ENCODE results near the gene RABGGTA.
"Not testable (repeated sequence)": the region's sequence is repeated elsewhere in the genome, so short reads cannot be mapped to it uniquely, and the experiment has no call there.

Gene RABGGTA

DNA sequence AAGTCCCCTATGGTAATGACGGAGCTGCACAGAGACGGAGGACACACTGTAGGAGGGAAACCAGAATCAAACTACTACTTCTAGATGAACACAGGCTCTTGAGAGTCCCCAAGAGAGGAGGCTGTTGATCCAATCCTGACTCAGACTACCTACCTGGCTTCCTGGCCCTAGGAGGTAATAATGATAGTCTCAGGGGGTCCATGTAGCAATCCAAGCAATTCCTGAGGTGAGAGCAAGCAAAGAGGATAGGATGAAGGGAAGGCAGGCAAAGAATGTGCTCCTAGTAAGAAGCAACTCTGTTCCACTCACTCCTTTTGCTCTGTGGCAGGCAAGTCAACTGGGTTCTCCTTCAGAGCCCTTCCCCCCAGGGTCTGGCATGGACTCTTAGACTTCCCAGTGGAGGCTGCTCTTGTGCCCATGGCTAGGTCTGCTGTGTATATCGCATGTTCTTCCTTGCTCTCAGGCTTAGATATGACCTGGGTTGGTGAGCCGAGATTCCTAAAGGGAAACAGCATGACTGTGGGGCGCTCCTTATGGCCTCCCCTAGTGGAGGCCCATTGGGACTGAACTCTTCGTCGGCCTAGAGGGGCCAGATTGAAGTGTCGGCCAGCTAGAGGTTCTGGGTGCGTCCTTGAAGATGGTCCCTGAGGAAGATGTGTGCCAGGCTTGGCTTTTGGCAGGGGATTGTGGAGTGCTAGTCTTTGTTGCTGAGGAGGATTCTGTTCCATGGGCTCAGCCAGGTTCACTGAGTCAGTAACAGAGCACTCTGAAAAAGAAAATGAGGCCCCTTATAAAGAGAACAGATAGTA is 31.1 kb downstream of the RABGGTA start:
- no peak for DNase-seq

DNA sequence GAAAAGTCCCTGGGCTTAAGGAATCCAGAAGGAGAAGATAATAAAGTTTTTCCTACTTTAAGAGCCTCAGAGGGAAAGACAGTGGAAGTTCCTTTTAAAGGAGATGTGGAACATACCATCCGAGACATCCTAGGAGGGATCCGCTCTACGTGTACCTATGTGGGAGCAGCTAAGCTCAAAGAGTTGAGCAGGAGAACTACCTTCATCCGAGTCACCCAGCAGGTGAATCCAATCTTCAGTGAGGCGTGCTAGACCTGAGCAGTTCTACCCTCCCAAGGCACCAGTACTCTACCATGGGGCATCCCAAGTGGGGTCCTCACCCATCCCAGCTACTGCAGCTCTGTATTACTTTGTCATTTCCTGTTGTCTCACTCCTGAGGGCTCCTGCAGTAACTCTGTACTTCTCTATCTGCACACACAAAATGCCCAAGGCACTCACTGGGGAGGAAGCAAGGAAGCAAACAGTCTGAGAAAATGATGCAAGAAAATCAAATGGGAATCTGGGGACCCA is 32.8 kb downstream of the RABGGTA start:
- DNase-seq: no peak

DNA sequence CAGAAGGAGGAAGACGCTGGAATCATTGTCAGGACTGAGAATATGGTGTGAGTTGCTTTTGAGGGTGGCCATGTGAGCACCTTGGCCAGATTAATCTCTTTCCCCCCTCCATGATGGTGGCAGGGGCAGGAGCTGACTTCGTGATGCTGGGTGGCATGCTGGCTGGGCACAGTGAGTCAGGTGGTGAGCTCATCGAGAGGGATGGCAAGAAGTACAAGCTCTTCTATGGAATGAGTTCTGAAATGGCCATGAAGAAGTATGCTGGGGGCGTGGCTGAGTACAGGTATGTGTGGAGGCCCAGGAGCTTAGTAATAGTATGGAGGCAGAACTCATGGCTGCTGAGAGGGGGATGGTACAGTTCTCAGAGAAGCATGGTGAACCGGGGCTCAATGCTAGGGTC is 33.3 kb downstream of the RABGGTA start:
- no peak for DNase-seq

DNA sequence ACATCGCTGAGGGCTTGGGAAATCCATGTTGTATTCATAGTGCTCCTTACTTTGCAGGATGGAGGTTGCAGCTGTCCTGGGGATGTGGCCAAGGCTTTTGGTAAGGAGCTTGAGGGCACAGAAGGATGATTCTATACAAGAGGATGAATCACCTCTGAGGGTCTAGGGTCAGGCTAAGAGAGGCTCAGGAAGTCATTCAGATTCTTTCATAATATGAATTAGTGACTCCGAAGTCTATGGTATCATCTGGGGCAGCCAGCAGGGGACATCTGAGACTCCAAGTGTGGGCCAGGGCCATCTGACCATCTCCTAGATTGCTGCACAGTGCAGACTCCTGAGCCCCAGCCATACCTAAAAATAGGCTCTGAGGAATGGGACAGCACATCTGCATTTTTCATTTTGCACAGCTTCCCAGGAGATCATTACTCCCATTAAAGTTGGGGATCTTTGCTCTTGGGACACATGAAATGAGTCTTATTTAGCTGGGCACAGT is 33.9 kb downstream of the RABGGTA start:
- no peak for DNase-seq

DNA sequence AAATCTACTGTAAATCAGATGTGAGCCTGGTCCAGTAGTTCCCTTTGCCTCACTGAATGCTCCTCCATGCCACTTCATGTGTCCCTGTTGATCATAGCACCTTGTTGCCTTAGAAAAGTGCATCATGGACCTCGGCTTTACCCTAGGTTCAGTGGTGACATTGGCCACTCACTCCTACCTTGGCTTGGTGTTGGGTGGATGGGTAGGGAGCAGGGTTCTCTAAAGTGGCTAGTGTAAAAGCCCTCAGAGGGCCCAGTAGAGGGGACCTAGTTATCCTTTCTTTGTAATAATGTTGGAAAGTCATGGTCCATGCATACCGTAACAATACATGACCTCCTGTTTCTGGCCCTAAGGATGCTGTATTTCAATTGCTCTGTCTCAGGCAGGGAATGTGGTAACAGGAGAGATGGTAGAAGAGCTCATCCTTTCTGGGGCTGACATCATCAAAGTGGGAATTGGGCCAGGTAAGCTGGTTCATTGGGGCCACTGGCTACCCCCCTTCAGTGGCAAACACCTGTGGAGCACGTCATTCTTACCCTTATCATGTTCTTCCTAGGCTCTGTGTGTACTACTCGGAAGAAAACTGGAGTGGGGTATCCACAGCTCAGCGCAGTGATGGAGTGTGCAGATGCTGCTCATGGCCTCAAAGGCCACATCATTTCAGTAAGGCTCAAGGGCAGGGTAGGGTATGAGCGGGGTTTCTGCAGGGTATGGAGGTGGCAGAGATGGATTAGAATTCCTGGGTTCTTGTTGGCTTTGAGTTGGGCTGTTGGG is 34.5 kb downstream of the RABGGTA start:
- DNase-seq: no peak

DNA sequence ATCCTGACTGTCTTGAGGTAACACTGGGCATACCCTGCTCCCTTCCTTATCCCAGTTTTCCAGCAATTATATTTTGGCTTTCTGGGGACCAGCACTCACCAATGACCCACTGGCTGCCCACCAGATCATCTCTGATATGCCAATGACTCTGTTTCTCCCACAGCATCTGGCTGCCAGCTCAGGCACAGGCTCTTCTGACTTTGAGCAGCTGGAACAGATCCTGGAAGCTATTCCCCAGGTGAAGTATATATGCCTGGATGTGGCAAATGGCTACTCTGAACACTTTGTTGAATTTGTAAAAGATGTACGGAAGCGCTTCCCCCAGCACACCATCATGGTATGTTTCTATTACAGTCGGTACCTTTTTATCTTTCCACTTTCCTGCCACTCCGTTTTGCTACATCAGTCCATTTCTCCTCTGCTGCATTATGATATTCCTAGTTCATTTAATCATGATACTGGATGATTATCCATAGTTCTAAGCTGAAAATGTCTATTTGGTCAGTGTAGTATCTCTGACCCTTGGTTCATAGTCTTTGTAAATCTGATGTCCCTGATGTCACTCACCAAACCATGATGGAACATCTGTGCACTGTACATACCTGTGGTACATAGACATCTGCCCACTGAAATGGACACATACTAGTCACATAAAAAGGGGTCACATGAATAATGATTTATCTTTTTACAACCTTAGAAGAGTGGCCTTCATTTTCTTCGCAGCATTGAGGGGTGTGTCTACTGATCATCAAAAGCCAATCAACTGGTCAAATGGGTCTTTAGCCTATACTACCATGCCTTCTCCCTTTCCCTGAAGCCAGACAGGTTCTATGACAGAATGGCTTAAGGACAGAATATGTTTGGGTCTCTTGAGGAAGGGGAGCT is 35.4 kb downstream of the RABGGTA start:
- no peak for DNase-seq

DNA sequence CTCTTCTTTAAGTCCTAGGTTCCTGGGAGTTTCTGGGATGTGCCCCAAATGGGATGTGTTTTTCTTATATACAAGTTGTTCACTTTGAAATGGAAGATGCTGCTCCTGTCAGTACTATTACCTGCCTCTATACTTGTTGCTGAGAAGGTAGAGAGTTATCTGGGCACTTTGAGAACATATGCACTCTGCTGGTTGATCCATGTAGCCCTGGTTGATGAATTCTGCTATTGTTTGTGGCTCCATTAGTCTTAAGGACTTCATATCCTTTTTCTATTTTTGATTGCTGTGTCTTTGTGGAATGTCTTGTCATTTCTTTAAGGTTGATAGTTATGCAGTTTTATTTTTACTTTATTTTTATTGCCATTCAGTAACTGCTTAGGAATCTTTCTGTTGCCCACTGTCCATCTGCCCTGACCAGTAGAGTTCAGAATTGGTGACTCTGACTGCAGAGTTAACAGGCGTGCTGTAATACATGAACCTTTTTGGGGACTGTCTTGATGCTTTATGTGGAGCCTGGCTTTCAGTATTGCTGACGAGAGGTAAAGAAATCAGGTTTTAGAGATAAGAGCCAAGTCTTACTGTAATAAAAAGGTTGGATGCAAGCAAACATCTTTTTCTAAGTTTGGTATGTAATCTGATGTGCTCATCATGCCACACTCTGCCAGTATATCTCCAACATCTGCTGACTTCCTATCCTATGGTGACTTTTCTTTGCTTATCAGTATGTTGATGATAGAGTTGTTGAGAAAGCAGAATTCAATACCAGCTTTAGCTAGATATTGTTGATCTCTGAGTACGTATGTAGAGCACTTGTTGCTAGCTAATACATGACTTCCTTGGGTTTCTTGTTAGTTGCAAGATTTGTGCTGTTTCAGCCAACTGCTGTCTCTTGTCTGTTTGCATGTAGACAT is 37.0 kb downstream of the RABGGTA start:
- DNase-seq: no peak

DNA sequence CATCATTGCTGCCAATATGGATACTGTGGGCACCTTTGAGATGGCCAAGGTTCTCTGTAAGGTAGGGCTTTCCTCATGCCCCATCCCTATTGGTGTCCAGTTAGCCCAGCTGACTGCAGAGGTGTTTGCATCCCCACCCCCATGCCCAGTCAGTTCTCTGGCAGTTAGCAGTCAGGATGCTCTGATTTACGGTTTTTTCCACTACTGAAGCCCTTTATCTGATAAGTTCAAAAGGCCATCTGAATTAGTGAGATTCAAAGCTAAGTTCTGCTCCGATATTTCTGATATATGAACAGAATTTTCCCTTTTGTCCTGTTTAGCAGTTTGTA is 37.9 kb downstream of the RABGGTA start:
- no peak for DNase-seq

DNA sequence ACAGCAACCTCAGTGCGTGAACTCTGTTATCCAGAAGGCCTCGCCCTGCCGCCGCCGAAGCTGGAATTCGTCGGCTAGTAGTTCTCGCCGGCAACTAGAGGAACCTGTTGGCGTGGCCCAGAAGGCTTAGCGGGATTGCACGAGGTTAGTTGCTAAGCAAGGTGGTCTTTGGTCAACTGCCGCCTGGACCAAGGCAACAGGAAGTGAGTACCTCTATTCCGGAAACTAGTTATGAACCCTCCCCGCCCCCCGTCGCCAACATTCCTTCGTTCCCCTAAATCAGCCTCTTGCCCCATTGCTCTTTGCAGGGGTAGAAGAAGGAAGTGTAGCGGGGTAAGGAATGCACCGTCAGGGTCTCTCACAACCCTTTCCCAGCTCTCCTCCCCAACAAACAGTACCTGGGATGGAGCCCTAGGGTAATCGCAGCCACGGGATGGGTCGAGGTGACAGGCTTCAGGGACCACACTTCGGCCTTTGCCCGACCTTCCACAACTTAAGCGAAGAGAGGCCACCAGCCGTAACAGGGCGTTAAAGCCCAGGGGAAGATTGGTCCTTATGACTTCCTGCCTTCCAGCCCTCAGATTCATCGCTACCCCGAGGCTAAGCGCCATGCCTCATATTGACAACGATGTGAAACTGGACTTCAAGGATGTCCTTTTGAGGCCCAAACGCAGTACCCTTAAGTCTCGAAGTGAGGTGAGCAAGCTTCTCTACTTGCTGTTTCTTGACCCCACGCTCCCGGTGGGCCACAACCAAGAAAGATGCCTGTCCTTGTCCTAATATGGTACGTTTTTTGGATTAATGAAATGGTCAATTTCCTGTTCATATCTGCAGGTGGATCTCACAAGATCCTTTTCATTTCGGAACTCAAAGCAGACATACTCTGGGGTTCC is 38.5 kb downstream of the RABGGTA start, which contains the start of gene GMPR2:
GMPR2 (plus strand) TSS at position 285 of the 893 bp plus-strand sequence; CDS start at position 610, 325 bp downstream.
- peak; percentile 80 to 88 for DNase-seq

DNA sequence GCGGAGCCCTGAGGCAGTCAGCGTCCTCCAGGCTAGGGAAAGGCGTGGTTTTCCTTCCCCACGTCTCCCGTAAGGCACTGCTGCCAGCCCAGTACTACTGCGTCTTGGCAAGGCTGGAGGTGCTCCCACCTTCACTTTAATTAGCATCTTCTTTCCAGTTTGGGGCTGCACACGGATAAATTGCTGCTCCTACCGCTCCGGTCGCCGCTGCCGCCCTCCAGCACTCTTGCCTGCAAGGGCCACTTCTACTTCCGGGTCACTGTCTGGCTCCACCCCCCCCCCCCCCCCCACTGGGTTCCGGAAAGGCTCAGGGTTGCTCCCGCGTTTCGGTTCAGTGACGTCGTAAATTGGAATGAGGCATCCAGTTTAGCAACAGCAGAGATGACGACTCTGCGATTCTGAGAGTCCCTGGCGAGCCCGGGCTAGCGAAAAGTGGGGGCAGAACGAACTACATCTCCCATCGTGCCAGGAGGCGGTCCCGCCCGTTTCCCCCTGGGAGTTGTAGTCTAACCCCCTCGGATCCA is 39.2 kb downstream of the RABGGTA start, which contains the start of gene NEDD8:
NEDD8 (minus strand) TSS at position 247 of the 524 bp plus-strand sequence; CDS start at position 147, 100 bp downstream.
- DNase-seq: peak; percentile 95 to 97

DNA sequence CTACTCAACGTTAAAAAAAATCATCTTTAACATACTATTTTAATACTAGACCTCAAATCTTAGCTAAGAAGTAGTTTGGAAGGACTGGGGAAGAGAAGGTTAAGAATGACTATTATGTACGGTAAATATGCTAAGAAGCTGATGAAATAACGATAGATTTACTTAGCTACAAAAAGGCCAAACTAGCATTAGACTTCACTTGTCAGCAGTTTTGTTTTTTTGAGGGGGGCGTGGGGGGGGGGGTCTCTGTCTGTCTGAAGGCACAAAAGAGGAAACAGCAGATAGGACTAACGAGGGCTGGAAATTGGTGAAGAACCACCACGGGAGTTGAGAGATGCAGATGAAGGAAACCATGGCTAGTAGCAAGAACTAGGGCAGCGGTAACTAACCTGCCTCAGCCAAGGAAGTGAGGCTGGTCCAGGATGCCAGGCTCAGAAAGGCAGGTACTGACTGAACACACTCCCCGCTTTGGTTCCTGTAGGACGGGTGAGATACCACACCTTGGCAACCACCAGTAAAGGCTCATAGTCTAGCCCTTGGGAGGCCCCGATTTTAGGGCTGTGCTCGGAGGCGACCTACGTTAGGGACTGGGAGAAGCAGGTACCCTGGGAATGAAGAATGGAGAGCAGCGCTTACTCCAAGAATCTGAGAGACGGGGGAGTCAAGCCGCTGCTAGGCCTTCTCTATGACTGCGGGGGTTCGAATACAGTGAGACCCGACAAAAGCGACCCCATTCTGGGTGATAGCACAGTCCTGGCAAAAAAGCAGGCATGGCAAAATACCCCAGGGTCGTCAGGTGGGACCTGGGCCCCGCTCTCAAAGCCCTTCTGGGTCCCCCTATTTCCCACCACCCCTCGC is 39.9 kb downstream of the RABGGTA start:
- peak in 1 of 2 donors; percentile 26 for DNase-seq

DNA sequence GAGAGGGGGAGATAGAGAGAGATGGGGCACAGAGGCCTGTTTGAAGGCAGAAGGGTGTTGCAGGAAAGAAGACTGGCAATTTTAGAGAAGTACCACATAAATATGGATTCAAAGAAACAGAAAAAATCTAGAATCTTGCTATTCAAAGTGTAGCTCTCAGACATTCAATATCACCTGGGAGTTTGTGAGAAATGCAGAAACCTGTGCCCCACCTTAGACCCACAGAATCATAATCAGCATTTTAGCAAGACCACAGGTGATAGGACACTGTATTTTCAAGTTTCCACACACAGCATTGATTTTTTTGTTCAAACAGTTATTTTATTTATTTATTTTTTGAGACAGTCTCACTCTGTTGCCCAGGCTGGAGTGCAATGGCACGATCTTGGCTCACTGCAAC is 42.5 kb downstream of the RABGGTA start:
- no peak for DNase-seq

DNA sequence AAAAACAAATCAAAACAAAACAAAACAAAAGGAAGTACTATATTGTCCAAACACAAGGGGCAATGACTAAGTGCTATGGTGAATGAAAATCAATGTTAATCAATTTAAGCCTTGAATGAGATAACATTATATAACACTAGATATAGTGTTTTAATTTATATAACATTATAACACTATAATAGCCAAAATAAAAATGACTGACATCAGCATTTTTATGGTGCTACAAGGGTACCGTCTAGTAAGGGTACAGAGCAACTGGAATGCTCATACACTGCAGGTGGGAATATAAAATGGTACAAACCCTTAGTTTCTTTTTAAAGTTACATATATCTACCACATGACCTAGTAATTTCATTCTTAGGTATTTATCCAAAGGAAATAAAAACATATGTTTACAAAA is 44.9 kb downstream of the RABGGTA start:
- no peak for DNase-seq

DNA sequence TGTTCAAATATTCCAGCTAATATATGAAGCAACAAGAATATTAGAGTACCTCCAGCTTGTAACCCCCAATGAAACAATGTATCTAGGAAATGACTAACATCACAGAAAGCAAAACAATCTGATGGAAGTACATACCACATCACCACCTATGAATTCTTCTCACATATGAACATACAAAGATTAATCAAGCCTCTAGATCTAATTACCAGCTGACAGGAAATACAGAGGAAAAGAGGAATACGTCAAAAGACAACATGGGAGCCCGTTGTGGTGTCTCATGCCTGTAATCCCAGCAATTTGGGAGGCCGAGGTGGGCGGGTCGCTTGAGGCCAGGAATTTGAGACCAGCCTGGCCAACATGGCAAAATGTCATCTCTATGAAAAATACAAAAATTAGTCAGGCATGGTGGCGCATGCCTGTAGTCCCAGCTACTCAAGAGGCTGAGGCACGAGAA is 46.8 kb downstream of the RABGGTA start:
- no peak for DNase-seq

DNA sequence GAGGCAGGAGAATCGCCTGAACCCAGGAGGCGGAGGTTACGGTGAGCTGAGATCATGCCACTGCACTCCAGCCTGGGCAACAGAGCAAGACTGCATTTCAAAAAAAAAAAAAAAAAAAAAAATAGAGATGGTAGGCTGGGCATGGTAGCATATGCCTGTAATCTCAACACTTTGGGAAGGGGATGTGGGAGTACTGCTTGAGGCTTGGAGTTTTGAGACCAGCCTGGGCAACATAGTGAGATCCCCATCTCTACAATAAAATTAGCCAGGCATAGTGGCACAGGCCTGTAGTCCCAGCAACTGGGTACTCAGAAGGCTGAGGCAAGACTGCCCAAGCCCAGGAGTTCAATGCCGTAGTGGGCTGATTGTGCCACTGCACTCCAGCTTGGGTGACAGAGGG is 48.4 kb downstream of the RABGGTA start:
- not testable (repeated sequence) for DNase-seq

DNA sequence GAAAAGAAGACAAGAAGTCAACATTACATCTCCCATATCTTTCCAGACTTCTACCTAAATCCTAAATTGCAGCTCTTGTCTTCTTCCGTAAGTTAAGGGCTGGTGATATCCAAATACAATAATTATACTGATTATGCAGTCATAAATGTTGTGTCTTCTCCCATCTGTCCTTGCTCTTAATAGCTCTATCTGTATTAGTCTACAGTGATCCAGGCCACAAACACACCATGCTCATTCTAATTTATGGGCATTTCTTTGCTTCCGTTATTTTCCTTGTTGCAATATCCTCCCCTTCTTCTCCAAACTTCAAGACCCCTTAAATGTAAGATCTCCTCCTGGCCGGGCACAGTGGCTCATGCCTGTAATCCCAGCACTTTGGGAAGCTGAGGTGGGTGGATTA is 51.9 kb downstream of the RABGGTA start:
- DNase-seq: no peak

DNA sequence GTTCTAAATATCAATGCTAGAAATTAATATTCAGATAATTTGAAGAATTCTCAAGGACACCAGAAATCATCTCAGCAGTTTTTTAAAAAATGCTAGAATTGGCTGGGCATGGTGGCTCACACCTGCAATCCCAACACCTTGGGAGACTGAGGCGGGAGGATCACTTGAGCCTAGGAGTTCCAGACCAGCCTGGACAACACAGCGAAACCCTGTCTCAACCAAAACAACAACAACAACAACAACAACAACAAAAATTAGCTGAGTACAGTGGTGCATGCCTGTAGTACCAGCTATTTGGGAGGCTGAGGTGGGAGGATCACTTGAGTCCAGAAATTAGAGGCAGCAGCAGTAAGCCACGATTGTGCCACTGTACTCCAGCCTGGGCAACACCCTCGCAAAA is 52.3 kb downstream of the RABGGTA start:
- DNase-seq: no peak

DNA sequence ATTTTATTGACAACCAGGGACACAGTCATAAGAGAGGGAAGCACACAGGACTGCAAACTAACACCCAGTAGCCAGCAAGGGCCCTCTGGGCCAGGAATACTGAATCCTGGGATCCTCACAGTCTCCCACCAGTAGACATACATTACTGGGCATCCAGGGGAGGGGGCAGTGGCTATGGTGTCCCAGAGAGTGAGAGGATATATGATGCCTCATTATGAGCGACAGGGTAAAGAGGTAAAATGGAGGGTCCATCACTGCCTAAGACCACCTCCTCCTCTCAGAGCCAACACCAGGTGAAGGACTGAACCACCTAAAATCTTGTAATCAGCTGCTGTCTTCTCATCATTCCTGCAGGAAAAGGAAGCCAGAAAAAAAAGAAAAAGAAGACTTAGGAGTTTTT is 54.5 kb downstream of the RABGGTA start:
- not testable (repeated sequence) for DNase-seq

DNA sequence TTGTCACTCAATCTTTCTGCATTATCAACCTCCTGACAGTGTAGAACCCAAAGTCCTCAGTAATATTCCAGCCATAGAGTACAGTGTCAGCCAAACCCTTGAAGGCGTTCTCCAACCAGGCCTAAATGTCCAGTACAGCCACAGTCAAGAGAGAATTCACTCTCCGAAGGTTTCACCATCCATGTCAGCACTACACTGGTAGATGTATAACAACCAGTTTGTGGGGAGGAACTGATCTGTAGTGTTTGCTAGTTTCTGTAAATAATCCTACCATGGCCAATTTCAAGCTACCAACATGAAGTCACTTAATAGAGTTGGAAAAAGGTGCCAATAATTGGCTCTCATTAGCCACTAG is 55.1 kb downstream of the RABGGTA start:
- DNase-seq: no peak

All from hippocampal formation (tissue), 2 donors.